GDM1 (cell line): ENCODE measurements around the gene OTULIN.
A peak's percentile ranks its signal among the peaks of the same experiment; 100 is the strongest.

ENCODE experiments used
- DNase-seq: peaks from one replicate; lab custom pipeline; 2025; lab: John Stamatoyannopoulos, UW

Gene OTULIN

GRCh38 chr5:14664270-14665100, at the start of gene OTULIN:
OTULIN (plus strand) TSS chr5:14664718; CDS start chr5:14664826, 108 bp downstream.
- DNase-seq, result peak; percentile 92

GRCh38 chr5:14615365-14615764, 49.2 kb upstream of the OTULIN start:
- DNase-seq, result no peak

- no peak for DNase-seq
Observed at GRCh38 chr5:14617441-14617840, 47.1 kb upstream of the OTULIN start.

- no peak for DNase-seq
Observed at GRCh38 chr5:14627270-14627669, 37.2 kb upstream of the OTULIN start.

GRCh38 chr5:14628346-14628745, 36.2 kb upstream of the OTULIN start:
- DNase-seq, result peak; percentile 13

DNA sequence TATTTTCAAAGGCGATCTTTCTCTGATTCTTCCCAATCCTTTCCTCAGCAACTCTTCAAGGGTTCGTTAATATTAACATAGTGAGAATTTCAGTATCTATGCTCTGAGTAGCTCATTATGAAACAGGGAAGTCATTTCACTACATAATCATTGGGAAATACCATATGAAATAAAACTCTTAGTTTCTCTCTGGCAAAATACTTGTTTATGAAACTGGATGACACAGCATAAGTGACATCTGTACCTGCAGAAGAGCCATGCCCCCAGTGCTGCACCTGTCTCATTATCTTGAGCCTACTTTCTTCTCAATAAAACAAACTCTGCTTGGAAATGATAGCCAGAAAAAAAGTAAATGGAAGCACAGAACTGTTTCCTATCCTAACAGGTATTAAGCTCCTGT, 33.8 kb upstream of the OTULIN start:
- no peak for DNase-seq

GRCh38 chr5:14635656-14636055, 28.9 kb upstream of the OTULIN start:
- DNase-seq, result no peak

- DNase-seq, result no peak
Observed at GRCh38 chr5:14640765-14641164, 23.8 kb upstream of the OTULIN start.

DNA sequence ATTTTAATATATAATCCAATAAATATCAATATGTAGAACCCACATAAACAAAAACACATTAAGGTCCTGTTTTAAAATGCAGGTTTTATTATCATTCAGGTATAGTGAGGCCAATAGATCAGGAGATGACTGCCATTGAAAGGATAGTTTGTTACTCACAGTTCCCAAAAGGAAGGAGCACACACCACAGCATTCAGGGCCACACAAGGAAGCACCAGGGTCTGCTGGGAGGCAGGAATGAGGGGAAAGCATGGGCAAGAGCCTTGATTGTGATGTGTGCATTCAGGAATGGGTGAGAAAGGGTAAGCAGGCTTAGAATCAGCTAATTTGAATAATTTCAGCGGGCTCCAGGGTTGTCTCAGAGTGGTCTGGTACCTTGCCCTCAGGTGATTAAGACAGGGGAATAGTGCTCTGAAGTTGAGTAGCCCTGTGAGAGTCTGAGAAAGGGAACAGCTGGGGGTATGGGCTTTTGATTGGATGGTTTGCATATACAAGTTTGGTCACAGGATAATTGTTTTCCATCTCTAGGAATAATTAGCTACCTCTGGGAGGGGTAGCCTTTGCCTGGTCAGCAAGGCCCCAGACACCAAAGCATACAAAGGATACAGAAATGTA, 19.8 kb upstream of the OTULIN start:
- no peak for DNase-seq

GRCh38 chr5:14650052-14650451, 14.5 kb upstream of the OTULIN start:
- DNase-seq, result no peak

DNA sequence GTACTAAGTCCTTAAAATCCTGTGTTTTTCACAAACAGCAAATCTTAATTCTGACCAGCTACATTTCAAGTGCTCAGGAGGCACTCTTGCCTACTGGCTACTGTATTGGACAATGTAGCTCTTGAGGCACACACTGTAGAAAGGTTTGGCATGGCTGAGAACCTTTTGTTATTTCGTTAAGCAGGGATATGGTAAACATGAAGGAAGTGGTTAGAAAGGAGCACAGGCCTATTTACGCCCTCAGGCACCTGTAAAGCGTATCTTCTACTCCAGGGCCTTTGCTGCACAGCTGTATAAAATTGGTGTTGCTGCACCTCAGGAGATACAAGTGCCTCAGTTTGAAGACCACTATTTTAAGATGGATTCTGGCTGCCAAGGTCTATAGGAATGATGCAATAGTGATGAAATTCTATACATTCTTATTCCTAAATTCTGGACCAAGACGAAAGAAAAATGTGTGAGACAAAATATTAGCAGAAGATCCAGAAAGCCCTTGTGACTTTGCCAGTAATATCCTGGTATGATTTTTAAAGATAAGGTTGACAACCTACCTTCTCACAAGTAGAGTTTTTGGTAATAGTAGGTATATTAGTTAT, 9.3 kb upstream of the OTULIN start:
- no peak for DNase-seq

- no peak for DNase-seq
Observed at GRCh38 chr5:14656898-14657297, 7.6 kb upstream of the OTULIN start.

GRCh38 chr5:14659821-14660607, 4.5 kb upstream of the OTULIN start:
- DNase-seq, result no peak

GRCh38 chr5:14660833-14661232, 3.7 kb upstream of the OTULIN start:
- no peak for DNase-seq

DNA sequence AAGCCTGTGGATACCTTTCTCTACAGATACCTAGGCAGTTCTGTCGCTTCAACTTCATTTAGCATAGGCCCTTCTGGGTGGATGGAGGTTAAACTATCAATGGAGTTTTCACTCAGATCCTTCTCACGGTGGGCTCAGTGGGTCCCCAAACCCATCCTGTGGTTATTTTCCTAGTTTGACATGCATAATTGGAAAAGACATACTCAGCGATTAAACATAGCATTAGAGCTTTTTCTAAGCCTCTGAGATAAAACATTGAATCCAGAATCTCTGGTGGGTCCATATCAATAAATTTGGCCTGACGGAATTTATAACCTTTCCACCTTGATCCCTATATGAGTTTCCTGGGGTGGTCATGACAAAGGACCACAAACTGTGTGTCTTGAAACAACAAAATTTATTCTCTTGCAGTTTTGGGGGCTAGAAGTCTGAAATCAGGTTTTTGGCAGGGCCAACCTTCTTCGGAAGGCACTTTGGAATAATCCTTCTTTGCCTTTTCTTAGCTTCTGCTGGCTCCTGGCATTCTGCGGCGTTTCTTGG, 1.7 kb upstream of the OTULIN start:
- DNase-seq, result no peak

- no peak for DNase-seq
Observed at GRCh38 chr5:14663734-14664269, 716 bp upstream of the OTULIN start.

- no peak for DNase-seq
Observed at GRCh38 chr5:14665101-14665822, 744 bp downstream of the OTULIN start.

- no peak for DNase-seq
Observed at GRCh38 chr5:14665949-14666348, 1.4 kb downstream of the OTULIN start.

DNA sequence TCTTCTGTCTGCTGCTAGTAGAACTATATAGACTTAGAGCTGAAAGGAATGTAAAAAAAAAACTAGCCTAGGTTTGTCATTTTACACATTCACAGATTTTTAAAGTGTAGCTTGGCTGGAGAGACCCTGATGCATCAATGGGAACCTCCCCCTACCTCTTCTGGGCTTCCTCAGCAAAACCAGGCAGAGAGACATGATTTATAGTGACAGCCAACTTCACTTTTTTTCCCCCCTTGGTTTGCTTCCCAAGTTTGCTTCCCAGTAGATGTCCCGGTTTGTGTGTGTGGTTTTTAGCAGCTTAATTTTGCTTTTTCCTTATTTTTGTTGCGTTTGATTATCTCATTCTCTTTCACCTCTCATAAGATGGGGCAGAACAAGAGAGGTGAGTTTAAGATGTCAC, 1.8 kb downstream of the OTULIN start:
- no peak for DNase-seq

GRCh38 chr5:14667290-14667689, 2.8 kb downstream of the OTULIN start:
- DNase-seq, result no peak

- no peak for DNase-seq
Observed at GRCh38 chr5:14667770-14668169, 3.3 kb downstream of the OTULIN start.
